ENCODE results near the gene TUBB. TPM values are rescaled to one million over a fixed set of nuclear protein-coding genes. Genes with fewer than 3 reads are reported as not detected.

The TUBB gene
- polyA plus RNA-seq, 2 of the 4 experiments (the other 2 are of a cell fraction), result 691 to 1,044 TPM

DNA sequence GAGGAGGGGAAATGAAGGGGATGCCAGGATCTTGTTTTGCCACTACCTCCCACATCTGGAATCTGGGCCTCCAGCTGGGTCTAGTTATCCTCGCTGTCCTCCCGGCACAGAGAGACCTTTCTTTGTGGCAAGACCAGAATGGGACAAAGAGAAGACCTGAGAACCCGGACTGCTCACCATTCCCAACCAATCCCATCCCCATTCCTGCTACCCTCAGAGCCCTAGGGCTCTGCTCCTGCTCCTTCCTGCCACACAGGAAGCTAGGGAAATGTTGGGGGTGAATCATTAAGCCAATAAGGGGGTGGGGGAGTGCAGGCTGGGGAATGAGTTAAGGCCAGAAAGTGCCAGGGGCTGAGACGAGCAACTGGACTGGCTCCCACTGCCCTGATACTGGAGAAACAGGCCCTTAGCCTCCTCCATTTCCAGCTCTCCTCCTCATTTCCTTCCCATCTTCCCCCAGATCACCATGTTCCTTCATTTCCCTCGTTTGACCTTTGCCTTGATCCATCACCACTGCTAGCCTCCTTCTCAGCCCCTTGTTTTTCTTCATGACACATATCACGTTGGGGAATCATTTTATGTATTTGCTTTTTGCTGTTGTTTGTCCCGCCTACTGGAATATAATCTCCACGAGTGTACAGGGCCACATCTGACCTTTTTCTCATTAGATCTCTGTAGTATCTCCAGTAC, 28.8 kb downstream of the TUBB start:
- Histone ChIP-seq H3K4me2 (peak overlapping the region; percentile 74), H3K9me3 (no peaks in the 10 kb centered on the region), H3K4me1 (peaks cover 84% of the 10 kb centered on the region), H3K4me3 (0 out of 3 replicates have a peak overlapping the region, but pooled peaks have one; percentile 12), H3K27ac (peak overlapping the region; percentile 97)
- TF ChIP-seq PHF8 (IDR thresholded peaks at IDR 0.05; ENCODE audit: borderline replicate concordance, low read depth), result no peak
- no peak for TF ChIP-seq CHD4 (IDR thresholded peaks at IDR 0.05; ENCODE audit: borderline replicate concordance)
- 0 out of 2 replicates have a peak, but pooled peaks have one; percentile 5 for TF ChIP-seq FOSB (CRISPR knock-in tag; IDR thresholded peaks at IDR 0.05)
- TF ChIP-seq, protein P1, sequence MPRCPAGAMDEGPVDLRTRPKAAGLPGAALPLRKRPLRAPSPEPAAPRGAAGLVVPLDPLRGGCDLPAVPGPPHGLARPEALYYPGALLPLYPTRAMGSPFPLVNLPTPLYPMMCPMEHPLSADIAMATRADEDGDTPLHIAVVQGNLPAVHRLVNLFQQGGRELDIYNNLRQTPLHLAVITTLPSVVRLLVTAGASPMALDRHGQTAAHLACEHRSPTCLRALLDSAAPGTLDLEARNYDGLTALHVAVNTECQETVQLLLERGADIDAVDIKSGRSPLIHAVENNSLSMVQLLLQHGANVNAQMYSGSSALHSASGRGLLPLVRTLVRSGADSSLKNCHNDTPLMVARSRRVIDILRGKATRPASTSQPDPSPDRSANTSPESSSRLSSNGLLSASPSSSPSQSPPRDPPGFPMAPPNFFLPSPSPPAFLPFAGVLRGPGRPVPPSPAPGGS (IDR thresholded peaks at IDR 0.05), result 0 out of 3 replicates have a peak, but pooled peaks have one; percentile 19
- TF ChIP-seq, protein P2, sequence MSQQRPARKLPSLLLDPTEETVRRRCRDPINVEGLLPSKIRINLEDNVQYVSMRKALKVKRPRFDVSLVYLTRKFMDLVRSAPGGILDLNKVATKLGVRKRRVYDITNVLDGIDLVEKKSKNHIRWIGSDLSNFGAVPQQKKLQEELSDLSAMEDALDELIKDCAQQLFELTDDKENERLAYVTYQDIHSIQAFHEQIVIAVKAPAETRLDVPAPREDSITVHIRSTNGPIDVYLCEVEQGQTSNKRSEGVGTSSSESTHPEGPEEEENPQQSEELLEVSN (IDR thresholded peaks at IDR 0.05; ENCODE audit: borderline replicate concordance, low read depth), result 0 out of 2 replicates have a peak, but pooled peaks have one; percentile 31
- TF ChIP-seq, protein P3, sequence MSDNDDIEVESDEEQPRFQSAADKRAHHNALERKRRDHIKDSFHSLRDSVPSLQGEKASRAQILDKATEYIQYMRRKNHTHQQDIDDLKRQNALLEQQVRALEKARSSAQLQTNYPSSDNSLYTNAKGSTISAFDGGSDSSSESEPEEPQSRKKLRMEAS (IDR thresholded peaks at IDR 0.05), result no peak; the same call in 1 of the 2 replicates
- TF ChIP-seq EP300 (IDR thresholded peaks at IDR 0.05), result no peak
- 0 out of 2 replicates have a peak, but pooled peaks have one; percentile 21 for TF ChIP-seq ZSCAN20 (CRISPR knock-in tag; IDR thresholded peaks at IDR 0.05)
- peak; percentile 14 to 21; a peak in 1 of 5 replicates for TF ChIP-seq JUN (IDR thresholded peaks at IDR 0.05)
- 0 out of 2 replicates have a peak, but pooled peaks have one; percentile 20 for TF ChIP-seq EHF (CRISPR knock-in tag; IDR thresholded peaks at IDR 0.05)
- 0 out of 2 replicates have a peak, but pooled peaks have one; percentile 7 for TF ChIP-seq FOXS1 (CRISPR knock-in tag; IDR thresholded peaks at IDR 0.05)
- no peak for TF ChIP-seq RCOR1 (IDR thresholded peaks at IDR 0.05; ENCODE audit: low read depth, low read length)
- TF ChIP-seq FOSL2 (IDR thresholded peaks at IDR 0.05), result no peak
- TF ChIP-seq FOSL2 (CRISPR knock-in tag; IDR thresholded peaks at IDR 0.05), result peak; percentile 80
- TF ChIP-seq MAZ (IDR thresholded peaks at IDR 0.05; ENCODE audit: borderline replicate concordance, low read depth, low read length), result no peak
- TF ChIP-seq, protein P4, sequence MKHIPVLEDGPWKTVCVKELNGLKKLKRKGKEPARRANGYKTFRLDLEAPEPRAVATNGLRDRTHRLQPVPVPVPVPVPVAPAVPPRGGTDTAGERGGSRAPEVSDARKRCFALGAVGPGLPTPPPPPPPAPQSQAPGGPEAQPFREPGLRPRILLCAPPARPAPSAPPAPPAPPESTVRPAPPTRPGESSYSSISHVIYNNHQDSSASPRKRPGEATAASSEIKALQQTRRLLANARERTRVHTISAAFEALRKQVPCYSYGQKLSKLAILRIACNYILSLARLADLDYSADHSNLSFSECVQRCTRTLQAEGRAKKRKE (CRISPR knock-in tag; IDR thresholded peaks at IDR 0.05; ENCODE audit: low read depth), result peak; percentile 30; the same call in 1 of the 2 replicates
- 0 out of 2 replicates have a peak, but pooled peaks have one; percentile 9 for TF ChIP-seq HEYL (CRISPR knock-in tag; IDR thresholded peaks at IDR 0.05)
- ATAC-seq (peak; percentile 26 to 43; a peak in 5 of 6 replicates), FAIRE-seq (no peak), DNase-seq (ENCODE audit: low read depth in 1 of 2, low spot score in 1 of 2) (peak in 1 of 2 experiments; percentile 88)
- POLR2A ChIA-PET, result interaction anchor here (2.4 kb wide), 1 partner anchor 20 kb away, joined by 7 read pairs; no protein-coding TSS in a partner anchor
- WGBS (ENCODE audit: missing lambda C conversion rate), result 5% methylated on average over 8 of the region's 8 CpGs
- CTCF ChIA-PET, result interaction anchor here (0.7 to 2.1 kb wide), 6 partner anchors 17 to 79 kb away, joined by 3 to 7 read pairs (median 3); no protein-coding TSS in a partner anchor

DNA sequence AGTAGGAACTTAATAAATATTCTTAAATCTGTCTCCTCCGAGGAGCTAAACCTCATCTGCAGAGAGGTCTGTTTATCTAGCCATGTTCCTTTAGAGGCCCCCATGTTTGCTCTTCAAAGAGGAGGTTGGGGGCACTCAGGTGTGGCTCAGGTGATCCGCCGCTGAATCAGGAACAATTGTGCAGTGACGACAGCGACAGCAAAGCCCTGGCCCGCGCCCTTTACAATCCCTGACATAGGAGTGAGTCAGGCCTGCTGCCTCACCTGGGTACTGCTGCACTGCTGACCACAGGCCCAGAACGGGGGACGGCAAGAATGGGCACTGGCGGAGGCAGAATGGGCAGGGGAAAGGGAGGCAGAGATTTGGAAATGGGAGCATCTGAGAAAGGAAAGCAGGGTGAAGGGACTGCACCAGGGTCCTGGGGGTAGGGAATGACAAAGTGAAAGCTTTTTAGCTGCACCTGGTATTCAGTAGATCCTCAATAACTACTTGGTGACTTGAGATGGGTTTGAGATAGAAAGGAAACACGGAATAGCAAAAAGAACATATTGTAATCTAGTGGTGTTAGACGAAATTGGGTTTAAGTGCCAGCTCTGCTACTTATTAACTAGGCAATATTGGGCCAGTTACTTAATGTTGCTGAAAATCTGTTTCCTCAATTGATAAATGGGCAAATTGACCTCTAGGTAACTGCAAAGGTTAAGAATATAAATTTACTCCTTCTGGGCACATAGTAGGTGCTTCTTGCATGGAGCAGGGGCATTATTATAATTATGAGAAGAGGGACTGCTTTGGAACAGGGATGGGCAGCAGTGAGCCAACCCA, 29.6 kb downstream of the TUBB start:
- H3K4me3 ChIP-seq, result no peak overlapping the region
- peak overlapping the region; percentile 74 for H3K4me2 ChIP-seq
- no peak for FAIRE-seq
- POLR2A ChIA-PET, result interaction anchor here (2.4 kb wide), 1 partner anchor 19 kb away, joined by 7 read pairs; no protein-coding TSS in a partner anchor
- peak in 1 of 2 experiments; percentile 79 for DNase-seq (ENCODE audit: low read depth in 1 of 2, low spot score in 1 of 2)
- peaks cover 81% of the 10 kb centered on the region for H3K4me1 ChIP-seq
- CTCF ChIA-PET, result interaction anchor here (0.7 to 2.1 kb wide), 6 partner anchors 19 to 78 kb away, joined by 3 to 7 read pairs (median 3); no protein-coding TSS in a partner anchor
- peak overlapping the region; percentile 97 for H3K27ac ChIP-seq
- WGBS (ENCODE audit: missing lambda C conversion rate), result 5% methylated on average over 12 of the region's 12 CpGs
- H3K9me3 ChIP-seq, result no peaks in the 10 kb centered on the region
- ATAC-seq, result peak; percentile 20 to 23; a peak in 4 of 6 replicates
- TF ChIP-seq CHD4 (IDR thresholded peaks at IDR 0.05; ENCODE audit: borderline replicate concordance) (no peak), MAFK (IDR thresholded peaks at IDR 0.05; ENCODE audit: partially characterized antibody) (peak; percentile 1), SREBF2 (IDR thresholded peaks at IDR 0.05) (no peak), FOSL2 (IDR thresholded peaks at IDR 0.05) (0 out of 2 replicates have a peak, but pooled peaks have one; percentile 6), FOSL2 (CRISPR knock-in tag; IDR thresholded peaks at IDR 0.05) (peak; percentile 50), HOXB5 (CRISPR knock-in tag; IDR thresholded peaks at IDR 0.05) (0 out of 2 replicates have a peak, but pooled peaks have one; percentile 19), RCOR1 (IDR thresholded peaks at IDR 0.05; ENCODE audit: low read depth, low read length) (no peak), EHF (CRISPR knock-in tag; IDR thresholded peaks at IDR 0.05) (peak; percentile 59; the same call in 1 of the 2 replicates), JUNB (IDR thresholded peaks at IDR 0.05) (peak; percentile 5; the same call in 1 of the 2 replicates), NR3C1 (IDR thresholded peaks at IDR 0.05) (no peak), MAZ (IDR thresholded peaks at IDR 0.05; ENCODE audit: borderline replicate concordance, low read depth, low read length) (no peak), EHMT2 (IDR thresholded peaks at IDR 0.05; ENCODE audit: low read depth) (no peak), HOXA7 (CRISPR knock-in tag; IDR thresholded peaks at IDR 0.05) (no peak), FOSB (CRISPR knock-in tag; IDR thresholded peaks at IDR 0.05) (0 out of 2 replicates have a peak, but pooled peaks have one; percentile 14), POLR2AphosphoS2 (conservative IDR thresholded peaks at IDR 0.05; ENCODE audit: low read length) (no peak), FOXS1 (CRISPR knock-in tag; IDR thresholded peaks at IDR 0.05) (peak; percentile 79; the same call in 1 of the 2 replicates), HOXB13 (CRISPR knock-in tag; IDR thresholded peaks at IDR 0.05; ENCODE audit: low read depth) (peak; percentile 80)
- TF ChIP-seq, protein P1 (IDR thresholded peaks at IDR 0.05), result no peak
- TF ChIP-seq, protein P4 (CRISPR knock-in tag; IDR thresholded peaks at IDR 0.05; ENCODE audit: low read depth), result peak; percentile 92

Measured in A549 (cell line).